ENCODE data around the gene EEA1. TPM values are rescaled to one million over a fixed set of nuclear protein-coding genes. Genes with fewer than 3 reads are reported as not detected.

EEA1 gene
- total and polyA plus RNA-seq, 2 of the 8 experiments (the other 6 are each of a cell fraction or from before 2014, with no cell fraction given) = 1.0 to 18.8 TPM

- TF ChIP-seq KDM1A (IDR thresholded peaks at IDR 0.05; ENCODE audit: borderline replicate concordance, low read length) = no peak
- no peak for TF ChIP-seq CBX5 (IDR thresholded peaks at IDR 0.05; ENCODE audit: low read depth, low read length)
- no peak for TF ChIP-seq SUZ12 (IDR thresholded peaks at IDR 0.05; ENCODE audit: low read length)
- TF ChIP-seq USF2 (IDR thresholded peaks at IDR 0.05; ENCODE audit: low read length) = no peak
- TF ChIP-seq POLR2A (IDR thresholded peaks at IDR 0.05; ENCODE audit: control extremely low read depth in 1 of 2, low read depth in 2 of 2, low read length in 2 of 2) = no peak
These were observed 18.6 kb upstream of the EEA1 start (continued) for GRCh38 chr12:92947589-92948215.

Measured in H1 (cell line).